HG03342 (cell line): ENCODE measurements around the gene KRT4.
"Not testable (repeated sequence)": the region's sequence is repeated elsewhere in the genome, so short reads cannot be mapped to it uniquely, and the experiment has no call there.

ENCODE experiments used
- ATAC-seq: cut with Tn5 transposase; IDR thresholded peaks from one replicate; pipeline ENCODE4 v1.9.1; 2021; ENCODE audit warnings: mild to moderate bottlenecking, moderate library complexity; ENCODE audit not compliant: unreplicated experiment

KRT4 gene

GRCh38 chr12:52776913-52777395 is 37.0 kb downstream of the KRT4 start, which contains the start of gene KRT76:
KRT76 (minus strand) TSS chr12:52777345; CDS start chr12:52777291, 54 bp downstream.
- ATAC-seq, result no peak

- no peak for ATAC-seq
These were observed 37.5 kb downstream of the KRT4 start for GRCh38 chr12:52776435-52776834.

GRCh38 chr12:52774629-52775250 is 39.2 kb downstream of the KRT4 start:
- ATAC-seq, result no peak

- no peak for ATAC-seq
These were observed 41.1 kb downstream of the KRT4 start for GRCh38 chr12:52772772-52773171.

- no peak for ATAC-seq
These were observed 41.7 kb downstream of the KRT4 start for GRCh38 chr12:52772188-52772587.

GRCh38 chr12:52771505-52771904 is 42.4 kb downstream of the KRT4 start:
- ATAC-seq, result no peak

- ATAC-seq, result no peak
These were observed 42.8 kb downstream of the KRT4 start for GRCh38 chr12:52771088-52771487.

GRCh38 chr12:52769946-52770345 is 44.0 kb downstream of the KRT4 start:
- no peak for ATAC-seq

GRCh38 chr12:52769354-52769753 is 44.6 kb downstream of the KRT4 start:
- no peak for ATAC-seq

- no peak for ATAC-seq
These were observed 45.3 kb downstream of the KRT4 start for GRCh38 chr12:52768479-52769200.

GRCh38 chr12:52767427-52767826 is 46.5 kb downstream of the KRT4 start:
- ATAC-seq, result no peak

- ATAC-seq, result no peak
These were observed 46.9 kb downstream of the KRT4 start for GRCh38 chr12:52767020-52767379.

- no peak for ATAC-seq
These were observed 47.4 kb downstream of the KRT4 start for GRCh38 chr12:52766351-52767019.

- ATAC-seq, result no peak
These were observed 48.2 kb downstream of the KRT4 start for GRCh38 chr12:52765702-52766101.

GRCh38 chr12:52763991-52764390 is 49.9 kb downstream of the KRT4 start:
- ATAC-seq, result no peak

- no peak for ATAC-seq
These were observed 50.8 kb downstream of the KRT4 start for GRCh38 chr12:52763036-52763659.

- ATAC-seq, result no peak
These were observed 52.1 kb downstream of the KRT4 start for GRCh38 chr12:52761802-52762201.

GRCh38 chr12:52761218-52761617 is 52.7 kb downstream of the KRT4 start:
- not testable (repeated sequence) for ATAC-seq

- no peak for ATAC-seq
These were observed 53.3 kb downstream of the KRT4 start for GRCh38 chr12:52760623-52761022.

- ATAC-seq, result no peak
These were observed 54.2 kb downstream of the KRT4 start for GRCh38 chr12:52759695-52760094.

GRCh38 chr12:52759218-52759617 is 54.7 kb downstream of the KRT4 start:
- ATAC-seq, result no peak
